B cell (primary cell): ENCODE results near the gene UBALD2.
"Not testable (repeated sequence)": the region's sequence is repeated elsewhere in the genome, so short reads cannot be mapped to it uniquely, and the experiment has no call there.

Source experiments
- EZH2 ChIP-seq: IDR thresholded peaks from 2 replicates; pipeline ENCODE4 v1.6.1; 2012; ENCODE audit warnings: borderline replicate concordance, low read depth, mild to moderate bottlenecking, moderate library complexity, low read length; ENCODE audit not compliant: insufficient read depth, poor library complexity, severe bottlenecking
- TF ChIP-seq, protein P1 (sequence below): fragments of 200-600 bp; IDR thresholded peaks from one replicate; pipeline ENCODE4 v1.8.0; 2022; ENCODE audit warnings: antibody characterized with exemption, mild to moderate bottlenecking

DNA sequence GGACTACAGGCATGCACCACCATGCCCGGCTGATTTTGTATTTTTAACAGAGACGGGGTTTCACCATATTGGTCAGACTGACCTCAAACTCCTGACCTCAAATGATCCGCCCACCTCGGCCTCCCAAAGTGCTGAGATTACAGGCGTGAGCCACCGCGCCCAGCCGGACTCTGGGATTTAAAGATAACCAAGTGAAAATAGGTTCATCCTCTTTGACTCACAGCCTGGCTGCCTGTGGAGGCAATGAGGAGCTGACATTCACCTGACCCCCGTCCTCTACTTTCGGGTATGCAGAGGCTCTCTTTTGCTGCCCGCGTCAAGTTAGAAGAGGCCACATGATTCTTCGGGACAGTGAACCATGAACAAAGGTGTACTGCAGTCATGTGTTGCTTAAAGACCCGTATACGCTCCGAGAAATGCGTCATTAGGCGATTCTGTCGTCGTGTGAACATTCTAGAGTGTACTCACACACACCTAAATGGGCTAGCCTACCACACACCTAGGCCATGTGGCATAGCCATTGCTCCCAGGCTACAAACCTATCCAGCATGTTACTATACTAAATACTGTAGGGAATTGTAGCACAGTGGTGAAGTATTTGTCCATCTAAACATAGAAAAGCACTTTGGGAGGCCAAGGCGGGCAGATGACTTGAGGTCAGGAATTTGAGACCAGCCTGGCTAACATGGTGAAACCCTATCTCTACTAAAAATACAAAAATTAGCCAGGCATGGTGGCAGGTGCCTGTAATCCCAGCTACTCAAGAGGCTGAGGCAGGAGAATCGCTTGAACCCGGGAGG, 12.0 kb upstream of the UBALD2 start:
- TF ChIP-seq, protein P1, sequence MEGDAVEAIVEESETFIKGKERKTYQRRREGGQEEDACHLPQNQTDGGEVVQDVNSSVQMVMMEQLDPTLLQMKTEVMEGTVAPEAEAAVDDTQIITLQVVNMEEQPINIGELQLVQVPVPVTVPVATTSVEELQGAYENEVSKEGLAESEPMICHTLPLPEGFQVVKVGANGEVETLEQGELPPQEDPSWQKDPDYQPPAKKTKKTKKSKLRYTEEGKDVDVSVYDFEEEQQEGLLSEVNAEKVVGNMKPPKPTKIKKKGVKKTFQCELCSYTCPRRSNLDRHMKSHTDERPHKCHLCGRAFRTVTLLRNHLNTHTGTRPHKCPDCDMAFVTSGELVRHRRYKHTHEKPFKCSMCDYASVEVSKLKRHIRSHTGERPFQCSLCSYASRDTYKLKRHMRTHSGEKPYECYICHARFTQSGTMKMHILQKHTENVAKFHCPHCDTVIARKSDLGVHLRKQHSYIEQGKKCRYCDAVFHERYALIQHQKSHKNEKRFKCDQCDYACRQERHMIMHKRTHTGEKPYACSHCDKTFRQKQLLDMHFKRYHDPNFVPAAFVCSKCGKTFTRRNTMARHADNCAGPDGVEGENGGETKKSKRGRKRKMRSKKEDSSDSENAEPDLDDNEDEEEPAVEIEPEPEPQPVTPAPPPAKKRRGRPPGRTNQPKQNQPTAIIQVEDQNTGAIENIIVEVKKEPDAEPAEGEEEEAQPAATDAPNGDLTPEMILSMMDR = not testable (repeated sequence)
- TF ChIP-seq EZH2 = not testable (repeated sequence)
